Gastrocnemius medialis (tissue), 4 donors: ENCODE results near the gene PPP1R9B.

Source experiments
- POLR2A ChIP-seq, 2 donors: fragments of 450-650 bp; IDR thresholded peaks; one replicate each; pipeline ENCODE4 v1.6.1; 2017; ENCODE audit warnings: antibody characterized with exemption in 2 of 2, mild to moderate bottlenecking in 2 of 2, moderate library complexity in 2 of 2
- TF ChIP-seq, protein P1 (sequence below), 5 experiments: fragments of 450-650 bp in 3 of 5; fragments of 200-600 bp in 2 of 5; sonication (generic) in 2 of 5; IDR thresholded peaks in 4 of 5; conservative IDR thresholded peaks in 1 of 5; 1 replicate in 4 of 5; 2 replicates in 1 of 5; pipeline ENCODE4 v1.5.1; 2016 to 2019; ENCODE audit warnings: antibody characterized with exemption in 5 of 5, mild to moderate bottlenecking in 3 of 5, moderate library complexity in 3 of 5

DNA sequence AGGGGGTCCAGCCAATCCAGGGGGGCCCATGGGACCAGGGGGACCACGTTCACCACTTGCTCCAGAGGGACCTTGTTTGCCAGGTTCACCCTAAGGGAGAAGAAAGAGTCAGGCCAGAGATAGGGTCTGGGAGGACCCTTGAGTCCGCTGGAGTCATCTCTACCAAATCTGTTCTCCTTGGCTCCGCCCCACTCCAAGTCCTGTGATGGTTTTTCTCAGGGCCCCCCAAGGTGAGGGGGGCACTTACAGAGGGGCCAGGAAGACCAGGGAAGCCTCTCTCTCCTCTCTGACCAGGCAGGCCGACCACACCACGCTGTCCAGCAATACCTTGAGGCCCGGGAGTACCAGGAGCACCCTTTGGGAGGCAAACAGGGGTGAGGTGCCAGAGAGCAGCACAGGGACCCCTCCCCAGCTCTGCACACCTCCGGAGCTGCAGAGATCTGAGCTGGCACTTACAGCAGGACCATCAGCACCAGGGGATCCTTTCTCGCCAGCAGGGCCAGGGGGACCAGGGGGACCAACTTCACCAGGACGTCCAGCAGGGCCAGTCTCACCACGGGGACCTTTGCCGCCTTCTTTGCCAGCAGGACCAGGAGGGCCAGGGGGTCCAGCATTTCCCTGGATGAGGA lies 38.6 kb upstream of the PPP1R9B start:
- no peak for TF ChIP-seq POLR2A (IDR thresholded peaks at IDR 0.05)
- TF ChIP-seq, protein P1, sequence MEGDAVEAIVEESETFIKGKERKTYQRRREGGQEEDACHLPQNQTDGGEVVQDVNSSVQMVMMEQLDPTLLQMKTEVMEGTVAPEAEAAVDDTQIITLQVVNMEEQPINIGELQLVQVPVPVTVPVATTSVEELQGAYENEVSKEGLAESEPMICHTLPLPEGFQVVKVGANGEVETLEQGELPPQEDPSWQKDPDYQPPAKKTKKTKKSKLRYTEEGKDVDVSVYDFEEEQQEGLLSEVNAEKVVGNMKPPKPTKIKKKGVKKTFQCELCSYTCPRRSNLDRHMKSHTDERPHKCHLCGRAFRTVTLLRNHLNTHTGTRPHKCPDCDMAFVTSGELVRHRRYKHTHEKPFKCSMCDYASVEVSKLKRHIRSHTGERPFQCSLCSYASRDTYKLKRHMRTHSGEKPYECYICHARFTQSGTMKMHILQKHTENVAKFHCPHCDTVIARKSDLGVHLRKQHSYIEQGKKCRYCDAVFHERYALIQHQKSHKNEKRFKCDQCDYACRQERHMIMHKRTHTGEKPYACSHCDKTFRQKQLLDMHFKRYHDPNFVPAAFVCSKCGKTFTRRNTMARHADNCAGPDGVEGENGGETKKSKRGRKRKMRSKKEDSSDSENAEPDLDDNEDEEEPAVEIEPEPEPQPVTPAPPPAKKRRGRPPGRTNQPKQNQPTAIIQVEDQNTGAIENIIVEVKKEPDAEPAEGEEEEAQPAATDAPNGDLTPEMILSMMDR (IDR thresholded peaks at IDR 0.05 in 4 of 5, conservative IDR thresholded peaks at IDR 0.05 in 1 of 5): no peak
